ENCODE results near the gene WDR70.

WDR70 gene

GRCh38 chr5:37567566-37567965 is 188.4 kb downstream of the WDR70 start:
- Histone ChIP-seq H3K9ac (no peak overlapping the region), H3K27ac (no peak overlapping the region), H3K36me3 (0 out of 2 replicates have a peak, but pooled peaks cover 3% of the 10 kb centered on the region), H3K27me3 (no peaks in the 10 kb centered on the region), H3K4me3 (no peak overlapping the region), H3K4me1 (no peaks in the 10 kb centered on the region), H3K9me3 (no peaks in the 10 kb centered on the region), H4K20me1 (no peaks in the 10 kb centered on the region), H3K4me2 (no peak overlapping the region)
- no peak for TF ChIP-seq Cebpa-rat (IDR thresholded peaks at IDR 0.05)

- H3K4me1 ChIP-seq, result no peaks in the 10 kb centered on the region
- no peak for TF ChIP-seq Cebpa-rat (IDR thresholded peaks at IDR 0.05)
- no peak overlapping the region for H3K4me3 ChIP-seq
- H3K9me3 ChIP-seq, result no peaks in the 10 kb centered on the region
- no peak overlapping the region for H3K27ac ChIP-seq
- no peak overlapping the region for H3K9ac ChIP-seq
- 0 out of 2 replicates have a peak, but pooled peaks cover 3% of the 10 kb centered on the region for H3K36me3 ChIP-seq
- H4K20me1 ChIP-seq, result no peaks in the 10 kb centered on the region
- no peak overlapping the region for H3K4me2 ChIP-seq
- no peaks in the 10 kb centered on the region for H3K27me3 ChIP-seq
Measured at GRCh38 chr5:37568018-37568753, 189.1 kb downstream of the WDR70 start.

- Histone ChIP-seq H3K36me3 (peaks cover 7% of the 10 kb centered on the region; the same call in 1 of the 2 replicates), H3K4me1 (no peaks in the 10 kb centered on the region), H3K4me3 (no peak overlapping the region), H3K9me3 (no peaks in the 10 kb centered on the region), H3K27me3 (no peaks in the 10 kb centered on the region), H4K20me1 (no peaks in the 10 kb centered on the region), H3K4me2 (no peak overlapping the region), H3K9ac (no peak overlapping the region), H3K27ac (no peak overlapping the region)
- TF ChIP-seq Cebpa-rat (IDR thresholded peaks at IDR 0.05), result no peak
Measured at GRCh38 chr5:37568893-37569292, 189.8 kb downstream of the WDR70 start.

- H3K4me1 ChIP-seq, result no peaks in the 10 kb centered on the region
- H3K27me3 ChIP-seq, result no peaks in the 10 kb centered on the region
- H3K9ac ChIP-seq, result no peak overlapping the region
- no peak overlapping the region for H3K27ac ChIP-seq
- H4K20me1 ChIP-seq, result no peaks in the 10 kb centered on the region
- H3K9me3 ChIP-seq, result no peaks in the 10 kb centered on the region
- TF ChIP-seq Cebpa-rat (IDR thresholded peaks at IDR 0.05), result no peak
- no peak overlapping the region for H3K4me3 ChIP-seq
- H3K36me3 ChIP-seq, result peaks cover 12% of the 10 kb centered on the region; the same call in 1 of the 2 replicates
- H3K4me2 ChIP-seq, result no peak overlapping the region
Measured at GRCh38 chr5:37569466-37569865, 190.3 kb downstream of the WDR70 start.

- Histone ChIP-seq H3K27me3 (no peaks in the 10 kb centered on the region), H4K20me1 (no peaks in the 10 kb centered on the region), H3K4me1 (peaks cover 5% of the 10 kb centered on the region), H3K4me2 (no peak overlapping the region), H3K4me3 (no peak overlapping the region), H3K9ac (no peak overlapping the region), H3K36me3 (peaks cover 18% of the 10 kb centered on the region), H3K27ac (no peak overlapping the region), H3K9me3 (peaks cover 4% of the 10 kb centered on the region; the same call in 1 of the 2 replicates)
- no peak for TF ChIP-seq Cebpa-rat (IDR thresholded peaks at IDR 0.05)
Measured at GRCh38 chr5:37570597-37570996, 191.5 kb downstream of the WDR70 start.

- H4K20me1 ChIP-seq, result no peaks in the 10 kb centered on the region
- H3K4me2 ChIP-seq, result no peak overlapping the region
- H3K4me1 ChIP-seq, result peaks cover 17% of the 10 kb centered on the region
- no peak overlapping the region for H3K4me3 ChIP-seq
- peaks cover 18% of the 10 kb centered on the region for H3K36me3 ChIP-seq
- no peak for TF ChIP-seq Cebpa-rat (IDR thresholded peaks at IDR 0.05)
- H3K27me3 ChIP-seq, result no peaks in the 10 kb centered on the region
- no peak overlapping the region for H3K27ac ChIP-seq
- H3K9me3 ChIP-seq, result peaks cover 4% of the 10 kb centered on the region; the same call in 1 of the 2 replicates
- H3K9ac ChIP-seq, result no peak overlapping the region
Measured at GRCh38 chr5:37571985-37572384, 192.9 kb downstream of the WDR70 start.

GRCh38 chr5:37575541-37576489 is 196.7 kb downstream of the WDR70 start:
- Histone ChIP-seq H3K9ac (no peak overlapping the region), H3K4me2 (peak overlapping the region; percentile 24), H3K4me1 (peaks cover 25% of the 10 kb centered on the region), H3K27ac (no peak overlapping the region), H3K27me3 (no peaks in the 10 kb centered on the region), H3K9me3 (peaks cover 4% of the 10 kb centered on the region; the same call in 1 of the 2 replicates), H3K4me3 (no peak overlapping the region), H3K36me3 (peaks cover 15% of the 10 kb centered on the region), H4K20me1 (no peaks in the 10 kb centered on the region)
- no peak for TF ChIP-seq Cebpa-rat (IDR thresholded peaks at IDR 0.05)

GRCh38 chr5:37576552-37576951 is 197.4 kb downstream of the WDR70 start:
- Histone ChIP-seq H3K27ac (no peak overlapping the region), H3K4me3 (no peak overlapping the region), H3K9ac (no peak overlapping the region), H3K27me3 (no peaks in the 10 kb centered on the region), H3K4me1 (peaks cover 25% of the 10 kb centered on the region), H3K9me3 (peaks cover 4% of the 10 kb centered on the region; the same call in 1 of the 2 replicates), H4K20me1 (no peaks in the 10 kb centered on the region), H3K4me2 (peak overlapping the region; percentile 20), H3K36me3 (peaks cover 15% of the 10 kb centered on the region)
- no peak for TF ChIP-seq Cebpa-rat (IDR thresholded peaks at IDR 0.05)

GRCh38 chr5:37578176-37578575 is 199.1 kb downstream of the WDR70 start:
- H3K9me3 ChIP-seq, result peaks cover 7% of the 10 kb centered on the region; the same call in 1 of the 2 replicates
- peaks cover 15% of the 10 kb centered on the region for H3K36me3 ChIP-seq
- H3K27ac ChIP-seq, result no peak overlapping the region
- H3K4me3 ChIP-seq, result no peak overlapping the region
- H3K27me3 ChIP-seq, result no peaks in the 10 kb centered on the region
- no peak overlapping the region for H3K9ac ChIP-seq
- H4K20me1 ChIP-seq, result no peaks in the 10 kb centered on the region
- no peak for TF ChIP-seq Cebpa-rat (IDR thresholded peaks at IDR 0.05)
- peaks cover 25% of the 10 kb centered on the region for H3K4me1 ChIP-seq
- no peak overlapping the region for H3K4me2 ChIP-seq

Measured in BLaER1 (cell line).